NOMO-1 treated with dmso at 0.1 percent for 144 hours (cell line): ENCODE data around the gene SDC1.

Experiments
- DNase-seq: peaks from one replicate; lab custom pipeline; 2025; ENCODE audit not compliant: unreplicated experiment; lab: John Stamatoyannopoulos, UW

SDC1 gene

GRCh38 chr2:20150806-20151571 is 73.9 kb downstream of the SDC1 start:
- DNase-seq = no peak
